RWPE1 (cell line): ENCODE measurements around the gene CTBP1.

Experiments used
- CTCF ChIA-PET: fragments of 350-600 bp; sonication (Branson Sonifier 250); formaldehyde crosslinking; extraction: SDS; loops from one replicate; lab custom pipeline; 2021; lab: Yijun Ruan, JAX
- POLR2A ChIA-PET: fragments of 400-600 bp; formaldehyde crosslinking; extraction: SDS; loops from one replicate; lab custom pipeline; 2020; ENCODE audit warnings: antibody characterized with exemption; ENCODE audit not compliant: low non-redundant PET; lab: Yijun Ruan, JAX
- DNase-seq: peaks from one replicate; pipeline ENCODE4 v3.0.0; 2012; ENCODE audit warnings: low spot score
- H3K27ac ChIP-seq: fragments of 450-650 bp; 2 replicates; pipeline ENCODE4 v1.5.1; 2017
- CTCF ChIP-seq: fragments of 450-650 bp; conservative IDR thresholded peaks from 2 replicates; pipeline ENCODE4 v1.5.1; 2017; ENCODE audit warnings: low read depth, mild to moderate bottlenecking

CTBP1 gene

GRCh38 chr4:1191621-1192020, 57.3 kb downstream of the CTBP1 start:
- H3K27ac ChIP-seq = peak overlapping the region; percentile 99
- ChIA-PET CTCF (interaction anchor here (0.6 kb wide), 1 partner anchor 24 kb away, joined by 4 read pairs; no protein-coding TSS in a partner anchor), POLR2A (interaction anchor here (0.6 kb wide), 1 partner anchor 57 kb away, joined by 3 read pairs; no protein-coding TSS in a partner anchor)
- no peak for DNase-seq
- no peak for TF ChIP-seq CTCF

GRCh38 chr4:1187182-1187581, 61.7 kb downstream of the CTBP1 start:
- no peak for DNase-seq
- POLR2A ChIA-PET = no interaction called here
- CTCF ChIA-PET = no interaction called here
- no peak overlapping the region for H3K27ac ChIP-seq
- TF ChIP-seq CTCF = no peak

GRCh38 chr4:1183985-1184773, 64.8 kb downstream of the CTBP1 start:
- H3K27ac ChIP-seq = no peak overlapping the region
- no peak for DNase-seq
- ChIA-PET CTCF (no interaction called here), POLR2A (interaction anchor here (0.6 kb wide), 1 partner anchor 102 kb away, joined by 3 read pairs; no protein-coding TSS in a partner anchor)
- TF ChIP-seq CTCF = no peak

- no peak for DNase-seq
- ChIA-PET POLR2A (no interaction called here), CTCF (interaction anchor here (0.8 kb wide), 1 partner anchor 109 kb away, joined by 3 read pairs; no protein-coding TSS in a partner anchor)
- TF ChIP-seq CTCF = no peak
- H3K27ac ChIP-seq = no peak overlapping the region
Observed at GRCh38 chr4:1182313-1182712, 66.6 kb downstream of the CTBP1 start.

GRCh38 chr4:1180663-1181062, 68.3 kb downstream of the CTBP1 start:
- TF ChIP-seq CTCF = no peak
- H3K27ac ChIP-seq = no peak overlapping the region
- CTCF ChIA-PET = no interaction called here
- POLR2A ChIA-PET = no interaction called here
- no peak for DNase-seq

- no peak overlapping the region for H3K27ac ChIP-seq
- no peak for TF ChIP-seq CTCF
- ChIA-PET POLR2A (no interaction called here), CTCF (interaction anchor here (0.6 kb wide), 1 partner anchor 11 kb away, joined by 4 read pairs; no protein-coding TSS in a partner anchor)
- no peak for DNase-seq
Observed at GRCh38 chr4:1179976-1180375, 69.0 kb downstream of the CTBP1 start.
